Activated CD4-positive, alpha-beta T cell treated with anti-CD3 and anti-CD28 coated beads, Interleukin-2, amount 50 U/mL, for 4 hours (primary cell): ENCODE measurements around the gene NACC2.

Experiments
- DNase-seq, 2 experiments: peaks; one replicate each; pipeline ENCODE4 v3.0.0-alpha.2; 2020

The NACC2 gene

GRCh38 chr9:136091582-136092352 lies 3.3 kb downstream of the NACC2 start:
- no peak for DNase-seq

GRCh38 chr9:136090768-136091581 lies 4.1 kb downstream of the NACC2 start:
- DNase-seq = no peak

GRCh38 chr9:136090056-136090735 lies 4.9 kb downstream of the NACC2 start:
- no peak for DNase-seq

GRCh38 chr9:136089697-136090045 lies 5.4 kb downstream of the NACC2 start:
- DNase-seq = no peak

- DNase-seq = no peak
These were observed 6.0 kb downstream of the NACC2 start for GRCh38 chr9:136088939-136089696.

- DNase-seq = no peak
These were observed 6.6 kb downstream of the NACC2 start for GRCh38 chr9:136088481-136088938.

- no peak for DNase-seq
These were observed 7.2 kb downstream of the NACC2 start for GRCh38 chr9:136087741-136088480.

- DNase-seq = no peak
These were observed 7.9 kb downstream of the NACC2 start for GRCh38 chr9:136086951-136087740.

GRCh38 chr9:136086213-136086881 lies 8.7 kb downstream of the NACC2 start:
- DNase-seq = no peak

GRCh38 chr9:136085815-136086212 lies 9.3 kb downstream of the NACC2 start:
- DNase-seq = no peak

GRCh38 chr9:136084063-136084944 lies 10.8 kb downstream of the NACC2 start:
- DNase-seq = no peak

- no peak for DNase-seq
These were observed 11.5 kb downstream of the NACC2 start for GRCh38 chr9:136083558-136084062.

GRCh38 chr9:136082496-136083361 lies 12.4 kb downstream of the NACC2 start:
- DNase-seq = no peak

- DNase-seq = no peak
These were observed 13.1 kb downstream of the NACC2 start for GRCh38 chr9:136081826-136082495.

- no peak for DNase-seq
These were observed 13.8 kb downstream of the NACC2 start for GRCh38 chr9:136081113-136081825.

GRCh38 chr9:136080716-136081112 lies 14.4 kb downstream of the NACC2 start:
- no peak for DNase-seq

- no peak for DNase-seq
These were observed 15.2 kb downstream of the NACC2 start for GRCh38 chr9:136079916-136080246.
